Calu3 (cell line): ENCODE measurements around the gene LRRN1. TPM values are rescaled to one million over a fixed set of nuclear protein-coding genes. Genes with fewer than 3 reads are reported as not detected.

Source experiments
- BruUV-seq: library from RNA; stranded (reverse); fragments of 400-500 nt; replicated peaks from 2 replicates; lab custom pipeline; 2021; lab: Mats Ljungman, UMichigan
- CTCF ChIA-PET: fragments of 300-600 bp; sonication (Branson Sonifier 250); formaldehyde crosslinking; loops from one replicate; lab custom pipeline; 2022; ENCODE audit warnings: antibody characterized with exemption; lab: Charles Lee
- DNase-seq: peaks from one replicate; pipeline ENCODE4 v3.0.0; 2022
- H3K27ac Mint-ChIP-seq: one replicate; pipeline ENCODE4 v1.8.0; 2022; ENCODE audit warnings: mixed read lengths; ENCODE audit not compliant: unreplicated experiment
- H3K27me3 Mint-ChIP-seq: one replicate; pipeline ENCODE4 v1.8.0; 2022; ENCODE audit warnings: mixed read lengths; ENCODE audit not compliant: unreplicated experiment
- H3K36me3 Mint-ChIP-seq: one replicate; pipeline ENCODE4 v1.8.0; 2022; ENCODE audit warnings: mild to moderate bottlenecking, moderate library complexity, mixed read lengths; ENCODE audit not compliant: insufficient read depth, unreplicated experiment
- H3K4me1 Mint-ChIP-seq: one replicate; pipeline ENCODE4 v1.8.0; 2022; ENCODE audit warnings: mild to moderate bottlenecking, low read depth, mixed read lengths; ENCODE audit not compliant: unreplicated experiment
- H3K4me3 Mint-ChIP-seq: one replicate; pipeline ENCODE4 v1.8.0; 2022; ENCODE audit warnings: mild to moderate bottlenecking, low read depth, moderate library complexity, mixed read lengths; ENCODE audit not compliant: unreplicated experiment
- H3K9me3 Mint-ChIP-seq: one replicate; pipeline ENCODE4 v1.8.0; 2022; ENCODE audit warnings: low read depth, mixed read lengths; ENCODE audit not compliant: unreplicated experiment
- CTCF ChIP-seq: fragments of 200-600 bp; IDR thresholded peaks from one replicate; pipeline ENCODE4 v1.8.0; 2022; ENCODE audit warnings: antibody characterized with exemption; ENCODE audit not compliant: unreplicated experiment
- intact Hi-C: fragments of 100-400 bp; cut with micrococcal nuclease; formaldehyde crosslinking; loops from one replicate; pipeline ENCODE4 v1.10.0; 2022; ENCODE audit not compliant: unreplicated experiment
- total RNA-seq: library from RNA; stranded (reverse); gene quantifications from 2 replicates; pipeline ENCODE4 v1.2.3, GENCODE V29; 2022

Gene LRRN1
- total RNA-seq, 1 experiment from 2014 or later: 22.1 TPM

- intact Hi-C loops: no loop called here
- H3K9me3 Mint-ChIP-seq: no peaks in the 10 kb centered on the region
- H3K4me1 Mint-ChIP-seq: no peaks in the 10 kb centered on the region
- H3K27ac Mint-ChIP-seq: no peak overlapping the region
- no peaks in the 10 kb centered on the region for H3K36me3 Mint-ChIP-seq
- no peak for TF ChIP-seq CTCF
- CTCF ChIA-PET: no interaction called here
- no TSS peak for BruUV-seq
- no peaks in the 10 kb centered on the region for H3K27me3 Mint-ChIP-seq
- no peak for DNase-seq
- H3K4me3 Mint-ChIP-seq: no peak overlapping the region
Measured at GRCh38 chr3:3806092-3806491, 6.9 kb downstream of the LRRN1 start.

- TF ChIP-seq CTCF: no peak
- no TSS peak for BruUV-seq
- H3K36me3 Mint-ChIP-seq: no peaks in the 10 kb centered on the region
- H3K4me3 Mint-ChIP-seq: no peak overlapping the region
- intact Hi-C loops: no loop called here
- CTCF ChIA-PET: no interaction called here
- DNase-seq: no peak
- no peaks in the 10 kb centered on the region for H3K27me3 Mint-ChIP-seq
- H3K27ac Mint-ChIP-seq: no peak overlapping the region
- H3K9me3 Mint-ChIP-seq: no peaks in the 10 kb centered on the region
- no peaks in the 10 kb centered on the region for H3K4me1 Mint-ChIP-seq
Measured at GRCh38 chr3:3806856-3807255, 7.6 kb downstream of the LRRN1 start.

- BruUV-seq: no TSS peak
- no peaks in the 10 kb centered on the region for H3K4me1 Mint-ChIP-seq
- H3K27me3 Mint-ChIP-seq: no peaks in the 10 kb centered on the region
- intact Hi-C loops: no loop called here
- no peak for DNase-seq
- no peak overlapping the region for H3K27ac Mint-ChIP-seq
- H3K36me3 Mint-ChIP-seq: no peaks in the 10 kb centered on the region
- H3K9me3 Mint-ChIP-seq: no peaks in the 10 kb centered on the region
- no peak for TF ChIP-seq CTCF
- H3K4me3 Mint-ChIP-seq: no peak overlapping the region
- CTCF ChIA-PET: no interaction called here
Measured at GRCh38 chr3:3813013-3813412, 13.8 kb downstream of the LRRN1 start.

GRCh38 chr3:3815206-3815605 lies 16.0 kb downstream of the LRRN1 start:
- intact Hi-C loops: no loop called here
- CTCF ChIA-PET: no interaction called here
- Mint-ChIP-seq H3K4me3 (no peak overlapping the region), H3K36me3 (no peaks in the 10 kb centered on the region), H3K9me3 (no peaks in the 10 kb centered on the region), H3K27me3 (no peaks in the 10 kb centered on the region), H3K4me1 (no peaks in the 10 kb centered on the region), H3K27ac (no peak overlapping the region)
- no TSS peak for BruUV-seq
- no peak for DNase-seq
- TF ChIP-seq CTCF: no peak
